DMS79 (cell line): Measurements from ENCODE around the gene GZMM.
A peak's percentile ranks its signal among the peaks of the same experiment; 100 is the strongest.

Experiments used
- DNase-seq: peaks from one replicate; lab custom pipeline; 2025; lab: John Stamatoyannopoulos, UW

The GZMM gene

DNA sequence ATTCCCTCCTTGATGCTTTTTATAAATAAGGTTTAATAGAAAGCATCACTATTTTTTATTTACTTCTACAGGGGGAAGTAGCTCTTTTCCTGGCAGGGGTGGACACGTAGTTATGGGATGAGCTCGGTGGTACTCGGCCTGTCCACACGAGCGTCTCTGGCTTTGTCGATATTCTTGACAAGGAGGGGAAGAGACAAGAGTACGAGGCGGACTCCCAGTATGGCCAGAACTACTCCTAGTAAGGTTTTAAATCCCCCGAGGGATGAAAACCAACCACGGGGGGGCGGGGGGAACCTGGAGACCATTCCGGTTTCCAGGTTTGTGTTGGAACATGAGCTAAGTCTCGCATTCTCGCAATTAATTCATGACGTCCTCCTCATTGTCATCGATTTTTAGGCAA is 23.0 kb downstream of the GZMM start:
- DNase-seq: no peak

DNA sequence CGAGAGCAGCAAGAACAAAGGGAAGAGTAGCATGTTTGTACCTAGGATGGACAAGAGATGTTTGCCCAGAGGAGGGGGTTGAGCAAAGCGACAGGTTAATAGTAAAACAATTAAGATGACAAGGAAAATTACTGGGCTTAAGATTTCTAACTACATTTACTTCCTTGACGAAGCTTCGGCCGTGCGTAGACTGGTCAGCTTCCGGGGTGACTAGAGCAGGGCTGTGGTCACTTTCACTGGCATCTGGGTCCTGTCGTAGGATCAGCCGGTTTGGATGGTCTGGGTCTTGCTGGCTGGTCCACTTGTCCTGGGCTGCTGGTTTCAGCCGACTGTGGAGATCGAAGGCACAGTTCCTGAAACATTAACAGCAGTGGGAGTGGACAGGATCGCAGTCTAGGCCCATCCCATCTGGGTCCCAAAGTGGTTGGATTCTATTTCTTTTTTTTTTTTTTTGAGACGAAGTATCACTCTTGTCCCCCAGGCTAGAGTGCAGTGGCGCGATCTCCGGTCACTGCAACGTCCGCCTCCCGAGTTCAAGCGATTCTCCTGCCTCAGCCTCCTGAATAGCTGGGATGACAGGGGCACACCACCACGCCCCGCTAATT is 23.5 kb downstream of the GZMM start:
- DNase-seq: no peak

DNA sequence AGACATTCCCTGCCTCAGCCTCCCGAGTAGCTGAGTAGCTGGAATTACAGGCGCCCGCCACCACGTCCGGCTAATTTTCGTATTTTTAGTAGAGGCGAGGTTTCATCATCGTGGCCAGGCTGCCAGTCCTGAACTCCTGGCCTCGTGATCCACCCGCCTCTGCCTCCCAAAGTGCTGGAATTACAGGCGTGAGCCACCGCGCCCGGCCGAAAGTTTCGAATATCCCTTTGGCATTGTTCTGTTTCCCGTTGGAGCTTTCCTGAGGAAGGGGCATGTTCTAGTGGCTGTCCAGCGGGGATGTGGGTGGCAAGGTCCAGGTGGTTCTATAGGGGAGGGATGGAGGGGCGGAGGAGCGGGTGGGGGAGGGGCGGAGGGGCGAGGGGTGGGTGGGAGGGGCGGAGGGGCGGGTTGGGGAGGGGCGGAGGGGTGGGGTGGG is 26.4 kb downstream of the GZMM start:
- DNase-seq: no peak

DNA sequence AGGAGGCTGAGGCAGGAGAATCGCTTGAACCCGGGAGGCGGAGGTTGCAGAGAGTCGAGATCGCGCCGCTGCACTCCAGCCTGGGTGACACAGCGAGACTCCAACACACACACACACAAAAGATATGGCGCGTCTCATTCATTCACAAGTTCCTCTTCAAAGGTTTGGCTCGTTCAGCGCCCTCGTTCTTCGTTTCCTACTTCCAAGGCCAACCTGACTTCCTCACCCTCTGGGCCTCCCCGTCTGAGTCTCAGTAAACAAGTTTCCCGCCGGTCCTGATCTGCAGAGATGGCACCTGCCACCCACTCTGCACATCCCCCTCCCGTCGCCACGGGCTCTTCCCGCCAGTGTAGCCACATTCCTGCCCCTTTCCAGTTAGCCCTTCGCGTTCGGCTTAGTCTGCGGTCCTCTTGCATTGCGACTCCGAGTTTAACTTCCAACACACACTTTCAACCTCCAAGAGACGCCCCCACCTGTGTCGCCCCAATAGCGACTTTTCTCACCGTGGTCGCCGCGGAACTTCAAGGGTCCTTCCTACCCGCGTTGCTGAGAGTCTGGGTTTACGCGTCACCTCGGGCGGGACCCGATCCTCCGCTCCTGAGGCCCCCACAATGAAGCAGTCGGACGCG is 27.2 kb downstream of the GZMM start:
- DNase-seq: peak; percentile 78

DNA sequence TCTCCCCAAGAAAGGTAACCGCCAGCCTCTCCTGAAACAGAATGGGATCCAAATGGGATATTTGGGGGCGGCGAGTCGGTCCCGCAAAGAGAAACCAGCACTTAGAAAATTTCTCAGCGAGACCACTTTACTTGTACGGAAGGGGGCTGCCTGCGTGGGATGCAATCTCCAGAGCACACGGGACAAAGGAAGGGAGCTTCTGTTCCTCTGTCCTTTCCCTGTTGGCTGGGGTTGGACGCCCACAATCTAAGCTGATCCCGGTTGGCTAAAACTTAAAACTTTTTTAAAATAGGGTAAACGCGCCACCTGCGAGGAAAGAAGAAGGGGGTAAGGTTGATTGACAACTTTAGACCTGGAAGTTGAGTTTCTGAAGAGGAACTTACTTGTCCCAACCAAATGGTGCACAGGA is 27.7 kb downstream of the GZMM start:
- peak; percentile 46 for DNase-seq

DNA sequence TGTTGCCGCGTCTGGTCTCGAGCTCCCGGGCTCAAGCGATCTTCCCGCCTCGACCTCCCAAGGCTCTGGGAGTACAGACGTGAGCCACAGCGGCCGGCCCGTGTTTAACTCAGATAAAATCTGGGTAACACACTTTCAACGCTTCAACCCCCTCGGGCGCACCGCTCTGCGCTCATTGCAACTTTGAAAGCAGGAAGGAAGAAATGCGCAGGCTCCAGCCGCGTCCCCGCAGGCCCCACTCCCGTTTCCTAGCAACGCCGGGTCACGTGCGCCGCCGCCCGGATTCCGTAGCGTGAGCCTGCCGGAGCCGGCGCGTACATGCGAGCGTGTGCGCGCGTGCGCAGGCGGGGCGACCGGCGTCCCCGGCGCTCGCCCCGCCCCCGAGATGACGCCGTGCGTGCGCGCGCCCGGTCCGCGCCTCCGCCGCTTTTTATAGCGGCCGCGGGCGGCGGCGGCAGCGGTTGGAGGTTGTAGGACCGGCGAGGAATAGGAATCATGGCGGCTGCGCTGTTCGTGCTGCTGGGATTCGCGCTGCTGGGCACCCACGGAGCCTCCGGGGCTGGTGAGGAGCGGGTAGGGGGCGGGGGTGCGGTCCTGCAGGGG is 28.4 kb downstream of the GZMM start, which contains the start of gene BSG:
BSG (plus strand) TSS at position 457 of the 603 bp plus-strand sequence; CDS start at position 496, 39 bp downstream.
- DNase-seq: peak; percentile 92

DNA sequence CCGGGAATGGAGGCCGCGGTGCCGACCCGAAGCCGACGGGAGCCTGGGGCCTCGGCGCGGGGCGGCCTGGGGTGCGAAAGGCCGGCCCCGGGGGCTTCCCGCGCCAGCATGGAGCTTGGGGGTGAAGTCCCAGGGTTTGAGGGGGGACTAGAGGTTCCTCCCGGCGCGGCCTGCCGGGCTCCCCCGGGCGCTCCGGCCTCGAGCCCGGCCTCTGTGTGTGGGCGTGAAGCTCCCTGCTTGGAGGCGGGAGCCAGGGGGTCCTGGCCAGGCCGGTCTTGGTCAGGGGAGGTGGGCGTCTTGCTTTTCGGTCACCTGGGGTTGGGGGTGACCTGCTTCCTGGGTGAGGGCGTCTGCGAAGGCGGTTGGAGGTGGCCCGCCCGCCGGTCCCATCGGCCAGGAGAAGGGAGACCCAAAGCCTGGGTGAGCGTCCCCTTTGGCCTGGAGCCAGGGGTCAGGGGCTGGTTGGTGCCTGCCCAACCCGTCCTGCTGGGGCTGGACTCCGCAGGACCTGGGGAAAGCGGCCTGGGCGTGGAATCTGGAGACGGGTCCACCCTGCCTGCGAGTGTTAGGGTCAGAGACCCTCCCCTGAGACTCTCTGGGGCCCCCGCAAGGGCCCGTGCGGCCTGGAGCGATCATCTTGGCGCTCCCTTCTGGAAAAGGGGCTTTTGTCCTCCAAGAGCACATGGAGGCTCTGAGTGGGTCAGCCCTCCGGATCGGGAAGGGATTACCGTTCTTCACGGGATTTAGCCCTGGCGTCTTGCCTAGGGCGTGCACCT is 29.1 kb downstream of the GZMM start:
- peak; percentile 34 for DNase-seq

DNA sequence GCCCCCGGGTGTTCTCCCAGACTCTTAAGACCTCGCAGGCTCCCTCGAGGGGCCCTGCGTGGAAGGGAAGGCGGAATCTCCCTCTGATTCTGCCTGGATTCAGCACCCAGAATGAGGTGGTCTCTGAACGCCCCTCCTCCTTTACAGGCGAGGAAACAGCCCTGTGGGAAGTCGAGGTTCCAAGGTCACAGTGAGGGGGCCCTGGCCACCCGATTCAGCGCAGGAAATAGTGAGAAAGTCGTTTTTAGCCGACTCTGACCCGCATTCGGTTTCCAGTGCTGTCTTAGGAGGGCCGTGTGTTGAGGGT is 29.6 kb downstream of the GZMM start:
- no peak for DNase-seq

DNA sequence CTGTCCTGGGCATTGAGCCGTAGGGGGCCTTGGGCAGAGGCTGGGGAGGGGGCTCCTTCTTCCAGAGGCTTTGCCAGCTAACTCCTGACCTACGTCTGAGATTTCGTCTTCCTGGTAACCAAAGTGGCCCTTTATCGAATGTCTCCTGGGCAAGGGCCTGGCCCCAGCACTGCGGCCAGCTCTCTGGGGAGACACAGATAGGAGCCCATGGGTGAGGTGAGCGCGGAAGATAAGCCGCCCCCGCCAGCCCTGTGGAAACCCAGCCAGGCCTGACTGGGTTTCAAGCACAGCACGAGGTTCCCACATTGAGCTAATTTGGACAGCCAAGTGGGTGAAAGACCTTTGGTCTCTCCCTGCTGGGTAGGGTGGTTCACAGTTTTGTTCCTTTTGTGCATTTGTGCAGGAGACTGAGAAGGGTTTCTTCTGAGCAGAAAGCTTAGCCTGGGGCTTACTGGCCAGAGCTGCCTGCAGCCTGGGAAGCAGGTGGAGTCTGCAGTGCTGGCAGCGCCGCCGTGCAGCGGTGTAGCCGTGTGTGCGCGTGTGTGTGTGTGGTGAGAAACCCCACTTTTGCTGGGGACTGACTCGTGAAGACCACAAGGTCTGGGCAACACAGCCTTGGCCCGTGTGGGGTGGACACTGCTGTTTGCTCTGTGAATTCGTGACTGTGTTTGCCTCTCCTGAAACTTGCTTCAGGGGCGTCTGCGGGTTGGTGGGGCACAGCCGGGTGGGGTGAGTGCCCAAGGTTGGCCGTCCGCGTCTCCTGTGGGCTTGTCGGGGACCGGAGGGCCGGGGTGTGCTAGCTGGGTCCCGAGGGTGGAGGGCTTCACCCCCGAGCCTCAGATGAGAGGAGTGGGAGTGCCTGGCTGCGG is 31.0 kb downstream of the GZMM start:
- no peak for DNase-seq

DNA sequence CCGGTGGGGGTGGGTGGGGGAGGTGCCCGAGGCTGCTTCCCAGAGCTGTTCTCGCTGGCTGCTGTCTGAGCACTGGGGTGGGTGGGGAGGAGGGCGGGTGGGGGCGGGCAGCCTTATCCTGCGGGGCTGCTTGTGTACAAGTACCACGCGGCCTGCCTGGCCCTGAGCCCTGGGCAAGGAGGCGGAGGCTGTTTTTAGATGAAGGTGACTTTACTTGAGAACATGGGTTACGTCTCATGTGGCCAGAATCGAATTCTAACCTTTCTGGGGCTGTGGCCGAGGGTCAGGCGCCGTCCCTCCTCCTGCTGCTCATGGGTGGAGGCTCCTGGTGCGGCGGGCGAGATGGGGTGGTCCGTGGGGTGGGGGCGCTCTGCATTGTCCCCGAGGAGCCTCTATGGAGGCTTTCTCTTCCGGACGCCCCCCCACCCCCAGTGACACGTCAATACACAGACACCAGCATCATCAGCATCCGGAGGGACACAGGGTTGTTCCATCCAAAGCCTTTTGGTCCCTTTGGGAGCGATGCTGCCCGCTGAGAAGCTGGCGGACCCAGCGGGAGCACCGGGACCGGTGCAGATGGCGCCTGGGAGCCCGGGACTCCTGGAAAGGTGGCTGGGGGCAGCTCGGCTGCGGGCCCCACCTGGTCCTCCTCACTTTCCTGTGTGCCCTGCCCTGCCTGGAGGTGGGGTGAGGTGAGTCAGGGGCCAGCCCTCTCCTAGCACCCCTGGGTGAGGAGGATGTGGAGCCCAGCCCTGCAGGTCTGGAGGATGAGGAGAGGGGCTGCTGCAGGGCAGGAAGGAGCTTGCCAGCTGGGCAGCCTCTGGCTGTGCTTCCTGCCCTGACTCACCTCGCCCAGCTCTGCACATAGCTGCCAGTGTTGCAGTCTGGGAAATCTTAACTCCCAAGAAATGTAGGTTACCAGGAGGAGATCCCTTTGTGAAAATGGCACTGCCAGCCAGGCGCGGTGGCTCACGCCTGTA is 32.0 kb downstream of the GZMM start:
- DNase-seq: no peak

DNA sequence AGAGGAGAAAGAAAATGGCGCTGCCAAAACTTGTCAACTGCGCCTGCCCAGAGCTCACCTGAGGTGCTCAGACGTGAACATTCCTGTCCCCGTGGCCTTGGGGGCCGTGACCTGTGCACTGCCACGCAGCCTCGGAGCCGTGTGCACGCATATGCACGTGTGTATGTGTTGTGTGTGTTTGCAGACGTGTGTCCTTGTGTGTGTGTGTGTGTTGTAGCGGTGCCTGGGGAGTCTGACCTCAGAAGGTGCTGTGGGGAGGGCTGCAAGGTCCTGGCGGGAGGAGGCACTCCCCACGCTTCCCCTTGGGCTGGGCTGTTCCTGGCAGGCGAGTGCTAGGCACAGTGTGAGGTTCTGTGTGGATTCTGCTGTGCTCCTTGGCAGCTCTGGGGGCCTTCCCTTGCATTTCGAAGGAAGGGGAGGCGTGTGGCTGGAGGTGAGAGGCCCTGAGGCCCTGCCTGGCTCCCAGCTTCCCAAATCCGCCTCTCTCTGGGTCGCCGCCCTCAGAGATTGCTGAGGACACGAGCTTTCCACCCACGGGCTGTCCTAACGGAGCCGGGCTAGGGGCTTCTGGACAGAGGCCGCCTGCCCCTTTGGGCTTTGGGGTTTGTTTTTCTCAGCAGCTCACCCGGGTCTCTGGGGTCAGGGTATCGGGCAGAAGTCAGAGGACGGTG is 33.0 kb downstream of the GZMM start:
- no peak for DNase-seq

DNA sequence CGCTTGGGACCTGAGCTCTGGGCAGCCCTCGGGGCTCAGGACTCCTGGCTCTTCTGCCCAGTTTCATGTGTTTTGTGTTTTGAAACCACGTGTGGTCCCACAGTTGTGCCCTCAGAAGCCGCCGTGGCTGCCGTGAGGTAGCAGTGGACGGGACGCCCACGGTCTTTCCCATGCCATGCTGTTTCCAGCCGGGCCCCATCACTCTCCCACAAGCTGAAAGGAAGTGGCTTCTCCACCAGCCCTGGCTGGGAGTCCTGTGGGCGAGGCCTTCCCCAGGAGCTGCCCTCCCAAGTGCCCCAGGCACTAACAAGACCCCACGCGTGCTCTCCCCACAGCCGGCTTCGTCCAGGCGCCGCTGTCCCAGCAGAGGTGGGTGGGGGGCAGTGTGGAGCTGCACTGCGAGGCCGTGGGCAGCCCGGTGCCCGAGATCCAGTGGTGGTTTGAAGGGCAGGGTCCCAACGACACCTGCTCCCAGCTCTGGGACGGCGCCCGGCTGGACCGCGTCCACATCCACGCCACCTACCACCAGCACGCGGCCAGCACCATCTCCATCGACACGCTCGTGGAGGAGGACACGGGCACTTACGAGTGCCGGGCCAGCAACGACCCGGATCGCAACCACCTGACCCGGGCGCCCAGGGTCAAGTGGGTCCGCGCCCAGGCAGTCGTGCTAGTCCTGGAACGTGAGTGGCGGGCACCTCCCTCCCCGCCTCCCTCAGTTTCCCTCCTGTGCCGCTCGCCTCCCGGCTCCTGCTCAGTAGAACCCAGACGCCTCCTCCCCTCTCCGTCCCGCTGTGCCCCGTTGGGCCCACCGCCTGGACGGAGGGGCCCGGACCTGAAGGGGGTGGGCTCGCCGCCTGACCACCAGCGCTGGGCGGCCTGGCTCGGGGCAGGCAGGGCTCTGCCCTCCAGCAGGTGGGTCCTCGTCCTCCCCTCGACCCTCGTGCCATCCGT is 33.9 kb downstream of the GZMM start:
- no peak for DNase-seq

DNA sequence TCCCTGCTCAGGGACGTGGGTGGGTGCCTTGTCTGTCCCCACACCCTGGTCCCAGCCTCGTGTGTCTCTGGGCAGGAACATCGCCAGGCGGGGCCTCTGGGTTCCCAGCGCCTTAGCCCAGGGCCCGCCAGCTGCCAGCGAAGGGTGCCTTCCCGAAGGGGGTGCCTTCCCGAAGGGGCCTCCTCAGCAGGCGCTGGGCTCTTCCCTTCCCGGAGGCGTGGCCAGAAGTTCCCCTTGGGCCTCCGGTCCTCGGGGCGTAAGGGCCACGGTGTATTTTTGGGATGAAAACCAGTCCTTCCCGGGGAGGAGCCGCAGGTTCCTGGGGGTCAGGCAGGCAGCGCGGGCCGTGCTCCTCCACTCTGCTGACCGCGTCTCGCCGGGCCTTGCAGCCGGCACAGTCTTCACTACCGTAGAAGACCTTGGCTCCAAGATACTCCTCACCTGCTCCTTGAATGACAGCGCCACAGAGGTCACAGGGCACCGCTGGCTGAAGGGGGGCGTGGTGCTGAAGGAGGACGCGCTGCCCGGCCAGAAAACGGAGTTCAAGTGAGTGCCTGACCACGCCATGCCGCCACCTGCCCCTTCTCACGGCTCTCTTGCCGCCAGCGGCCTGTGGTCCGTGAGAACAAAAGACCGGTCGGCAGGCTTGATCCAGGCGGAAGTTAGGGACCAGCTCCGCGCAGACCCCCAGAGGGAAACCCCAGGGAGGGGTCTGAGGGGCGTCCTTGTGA is 35.4 kb downstream of the GZMM start:
- DNase-seq: no peak

DNA sequence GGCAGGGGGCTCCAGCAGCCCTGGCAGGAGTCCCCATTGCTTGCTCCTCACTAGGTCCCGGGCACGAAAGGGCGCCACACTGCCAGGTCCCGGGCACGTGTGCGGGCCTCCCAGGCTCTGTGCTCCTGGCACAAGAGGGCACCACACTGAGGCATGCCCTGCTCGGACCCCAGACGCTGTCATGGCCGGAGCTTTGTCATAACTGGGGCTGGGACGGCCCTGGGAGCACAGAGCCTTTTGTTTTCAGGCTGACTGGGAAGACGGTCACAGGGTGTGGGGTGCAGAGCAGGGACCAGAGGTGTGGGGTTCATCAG is 35.9 kb downstream of the GZMM start:
- DNase-seq: no peak

DNA sequence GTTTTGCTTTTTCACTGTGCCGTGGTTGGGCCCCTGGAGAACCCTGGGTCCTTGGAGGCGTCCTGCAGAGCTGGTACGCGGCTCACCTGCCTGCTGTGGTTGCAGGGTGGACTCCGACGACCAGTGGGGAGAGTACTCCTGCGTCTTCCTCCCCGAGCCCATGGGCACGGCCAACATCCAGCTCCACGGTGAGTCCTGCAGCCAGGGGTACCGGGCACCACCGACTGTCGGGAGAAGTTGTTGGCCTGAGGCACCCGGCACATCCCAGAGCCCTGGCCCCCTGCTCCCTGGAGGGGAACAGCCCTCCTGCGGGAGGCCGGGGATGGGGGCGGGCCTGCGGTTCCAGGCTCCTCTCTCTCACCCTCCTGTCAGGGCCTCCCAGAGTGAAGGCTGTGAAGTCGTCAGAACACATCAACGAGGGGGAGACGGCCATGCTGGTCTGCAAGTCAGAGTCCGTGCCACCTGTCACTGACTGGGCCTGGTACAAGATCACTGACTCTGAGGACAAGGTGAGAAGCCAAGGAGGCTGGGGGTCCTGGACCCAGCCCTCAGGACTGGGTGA is 36.5 kb downstream of the GZMM start:
- no peak for DNase-seq

DNA sequence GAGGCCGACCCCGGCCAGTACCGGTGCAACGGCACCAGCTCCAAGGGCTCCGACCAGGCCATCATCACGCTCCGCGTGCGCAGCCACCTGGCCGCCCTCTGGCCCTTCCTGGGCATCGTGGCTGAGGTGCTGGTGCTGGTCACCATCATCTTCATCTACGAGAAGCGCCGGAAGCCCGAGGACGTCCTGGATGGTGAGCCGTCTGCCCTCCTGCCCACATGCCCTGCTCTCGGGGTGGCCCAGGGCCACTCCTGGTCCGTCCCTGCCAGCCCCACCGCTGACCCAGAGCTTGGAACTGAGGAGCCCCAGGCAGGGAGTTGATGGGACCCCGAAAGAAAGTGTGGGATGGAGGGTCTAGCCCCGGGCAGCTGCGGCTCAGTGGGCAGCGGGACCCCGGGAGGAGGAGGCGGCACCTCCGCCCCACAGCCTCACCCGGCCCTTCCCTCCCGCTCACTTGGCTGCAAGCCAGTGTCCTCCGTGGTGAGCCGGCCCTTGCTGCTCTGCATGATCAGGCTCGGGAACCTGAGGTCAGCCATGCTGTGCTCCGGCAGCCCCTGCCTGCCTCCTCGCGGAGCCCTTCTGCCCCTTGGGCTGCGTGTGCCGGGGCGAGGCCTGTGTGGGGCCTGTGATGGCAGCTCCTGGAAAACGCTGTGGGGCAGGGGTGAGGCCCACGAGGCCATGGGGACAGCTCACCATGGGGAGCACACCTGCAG is 37.7 kb downstream of the GZMM start:
- DNase-seq: no peak

DNA sequence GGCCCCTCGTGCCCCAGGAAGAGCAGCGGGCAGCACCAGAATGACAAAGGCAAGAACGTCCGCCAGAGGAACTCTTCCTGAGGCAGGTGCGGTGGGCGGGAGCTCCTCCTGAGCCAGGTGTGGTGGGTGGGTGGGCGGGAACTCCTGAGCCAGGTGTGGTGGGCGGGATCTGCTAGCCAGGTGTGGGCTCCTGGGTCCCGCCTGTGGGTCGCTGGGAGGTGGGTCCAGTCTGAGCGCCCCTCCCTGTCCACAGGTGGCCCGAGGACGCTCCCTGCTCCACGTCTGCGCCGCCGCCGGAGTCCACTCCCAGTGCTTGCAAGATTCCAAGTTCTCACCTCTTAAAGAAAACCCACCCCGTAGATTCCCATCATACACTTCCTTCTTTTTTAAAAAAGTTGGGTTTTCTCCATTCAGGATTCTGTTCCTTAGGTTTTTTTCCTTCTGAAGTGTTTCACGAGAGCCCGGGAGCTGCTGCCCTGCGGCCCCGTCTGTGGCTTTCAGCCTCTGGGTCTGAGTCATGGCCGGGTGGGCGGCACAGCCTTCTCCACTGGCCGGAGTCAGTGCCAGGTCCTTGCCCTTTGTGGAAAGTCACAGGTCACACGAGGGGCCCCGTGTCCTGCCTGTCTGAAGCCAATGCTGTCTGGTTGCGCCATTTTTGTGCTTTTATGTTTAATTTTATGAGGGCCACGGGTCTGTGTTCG is 38.8 kb downstream of the GZMM start:
- DNase-seq: no peak
